GM12864 (cell line): ENCODE results near the gene ZNF436.

Source experiments
- DNase-seq: peaks from one replicate; pipeline ENCODE4 v3.0.0-alpha.2; 2011; ENCODE audit warnings: low read depth
- H3K4me3 ChIP-seq: 2 replicates; pipeline ENCODE4 v1.5.1; 2011; ENCODE audit warnings: mild to moderate bottlenecking, low read depth, low read length, control low read depth
- TF ChIP-seq, protein P1 (sequence below): IDR thresholded peaks from 2 replicates; pipeline ENCODE4 v1.5.1; 2011; ENCODE audit warnings: low read depth, mild to moderate bottlenecking, moderate library complexity, low read length, control low read depth, inconsistent platforms; ENCODE audit errors: missing control alignments

ZNF436 gene

DNA sequence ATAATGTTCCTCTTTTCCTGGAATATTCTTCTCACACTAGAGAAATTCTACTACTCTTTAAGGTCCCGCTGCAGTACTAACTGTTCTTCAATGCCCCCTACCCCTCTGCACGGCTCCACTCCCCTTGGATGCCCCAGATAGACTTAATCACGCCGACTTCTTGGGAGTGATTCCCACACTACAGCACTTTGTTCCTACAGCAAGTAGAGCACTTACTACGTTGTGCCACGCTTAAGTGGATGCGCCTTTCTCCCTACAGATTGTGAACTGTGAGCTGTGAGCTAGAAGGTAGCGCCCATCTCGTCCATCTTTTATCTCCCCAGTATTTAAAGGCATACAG lies 2.2 kb downstream of the ZNF436 start:
- DNase-seq, result no peak
- H3K4me3 ChIP-seq, result peak overlapping the region; percentile 85
- TF ChIP-seq, protein P1, sequence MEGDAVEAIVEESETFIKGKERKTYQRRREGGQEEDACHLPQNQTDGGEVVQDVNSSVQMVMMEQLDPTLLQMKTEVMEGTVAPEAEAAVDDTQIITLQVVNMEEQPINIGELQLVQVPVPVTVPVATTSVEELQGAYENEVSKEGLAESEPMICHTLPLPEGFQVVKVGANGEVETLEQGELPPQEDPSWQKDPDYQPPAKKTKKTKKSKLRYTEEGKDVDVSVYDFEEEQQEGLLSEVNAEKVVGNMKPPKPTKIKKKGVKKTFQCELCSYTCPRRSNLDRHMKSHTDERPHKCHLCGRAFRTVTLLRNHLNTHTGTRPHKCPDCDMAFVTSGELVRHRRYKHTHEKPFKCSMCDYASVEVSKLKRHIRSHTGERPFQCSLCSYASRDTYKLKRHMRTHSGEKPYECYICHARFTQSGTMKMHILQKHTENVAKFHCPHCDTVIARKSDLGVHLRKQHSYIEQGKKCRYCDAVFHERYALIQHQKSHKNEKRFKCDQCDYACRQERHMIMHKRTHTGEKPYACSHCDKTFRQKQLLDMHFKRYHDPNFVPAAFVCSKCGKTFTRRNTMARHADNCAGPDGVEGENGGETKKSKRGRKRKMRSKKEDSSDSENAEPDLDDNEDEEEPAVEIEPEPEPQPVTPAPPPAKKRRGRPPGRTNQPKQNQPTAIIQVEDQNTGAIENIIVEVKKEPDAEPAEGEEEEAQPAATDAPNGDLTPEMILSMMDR, result no peak

DNA sequence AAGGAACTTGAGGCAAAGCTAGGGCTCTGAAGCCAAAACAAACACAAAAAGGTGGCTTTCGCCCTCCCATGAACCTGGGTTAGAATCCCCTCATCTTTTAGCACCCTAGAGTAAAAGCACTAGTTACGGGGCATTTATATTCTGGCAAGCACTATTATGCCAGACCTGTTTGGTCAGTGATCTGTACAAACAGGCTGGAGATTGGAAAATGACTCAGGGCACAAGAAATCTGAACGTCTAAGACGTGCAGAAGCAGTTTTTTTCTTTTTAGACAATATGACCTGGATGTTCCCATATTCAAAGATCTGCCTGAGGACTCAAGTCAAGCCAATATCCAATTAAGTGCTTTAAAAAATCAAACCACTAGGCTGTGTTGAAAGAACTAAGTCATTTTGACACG lies 3.0 kb downstream of the ZNF436 start:
- no peak for DNase-seq
- TF ChIP-seq, protein P1, result no peak
- H3K4me3 ChIP-seq, result no peak overlapping the region

DNA sequence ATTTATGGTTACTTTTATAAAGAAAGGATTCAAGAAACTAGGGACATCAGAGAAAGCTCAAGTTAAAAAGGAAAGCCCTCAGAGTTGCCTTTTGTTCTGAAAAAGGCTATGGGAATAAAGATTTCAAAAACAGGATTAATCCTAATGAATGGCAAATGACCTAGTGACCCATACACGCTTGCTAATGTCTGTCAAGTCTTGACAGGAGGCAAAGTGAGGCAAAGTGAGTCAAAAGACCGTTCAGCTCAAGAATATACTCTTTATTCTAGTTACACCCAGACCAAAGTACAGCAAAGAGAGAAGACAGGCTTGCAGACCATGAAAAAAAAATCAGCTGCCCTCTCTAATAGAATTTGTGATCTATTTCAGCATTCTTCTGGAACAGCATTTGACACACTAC lies 3.5 kb downstream of the ZNF436 start:
- TF ChIP-seq, protein P1, result no peak
- no peak for DNase-seq

DNA sequence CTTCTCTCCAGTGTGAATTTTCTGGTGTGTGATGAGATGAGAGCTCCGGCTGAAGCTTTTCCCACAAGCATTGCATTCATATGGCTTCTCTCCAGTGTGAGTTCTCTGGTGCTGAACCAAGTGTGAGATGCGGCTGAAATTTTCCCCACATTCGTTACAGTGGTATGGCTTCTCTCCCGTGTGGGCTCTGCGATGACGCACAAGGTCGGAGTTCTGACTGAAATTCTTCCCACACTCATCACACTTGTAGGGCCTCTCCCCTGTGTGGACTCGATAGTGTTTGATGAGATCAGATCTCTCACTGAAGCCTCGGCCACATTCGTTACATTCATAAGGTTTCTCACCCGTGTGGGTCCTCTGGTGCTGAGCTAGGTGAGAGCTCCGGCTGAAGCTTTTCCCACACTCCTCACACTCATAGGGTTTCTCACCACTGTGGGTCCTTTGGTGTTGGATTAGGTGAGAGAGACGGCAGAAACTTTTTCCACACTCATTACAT lies 7.4 kb downstream of the ZNF436 start:
- no peak overlapping the region for H3K4me3 ChIP-seq
- DNase-seq, result no peak
- TF ChIP-seq, protein P1, result no peak

More for the DNA sequence above, 3.5 kb downstream of the ZNF436 start:
- no peak overlapping the region for H3K4me3 ChIP-seq

DNA sequence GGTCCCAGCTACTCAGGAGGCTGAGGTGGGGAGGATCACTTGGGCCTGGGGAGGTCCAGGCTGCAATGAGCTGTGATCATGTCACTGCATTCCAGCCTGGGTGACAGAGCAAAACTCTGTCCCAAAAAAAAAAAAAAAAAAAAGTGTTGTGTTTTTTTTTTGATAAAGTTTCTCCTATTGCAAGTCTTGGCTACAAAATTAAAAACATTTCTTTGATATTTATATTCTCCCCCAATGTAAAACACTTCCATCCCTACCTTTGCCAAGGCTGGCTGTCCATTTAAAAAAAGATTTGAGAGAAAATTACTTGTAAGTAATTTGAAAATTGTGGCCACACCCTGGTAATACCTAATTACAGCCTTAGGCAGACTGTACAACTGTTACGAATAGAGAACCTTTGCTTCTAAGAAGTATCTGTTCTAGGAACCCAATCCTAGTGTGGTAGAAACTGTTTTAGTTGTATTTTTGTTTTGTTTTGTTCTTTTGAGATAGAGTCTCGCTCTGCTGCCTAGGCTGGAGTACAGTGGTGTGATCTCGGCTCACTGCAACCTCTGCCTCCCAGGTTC lies 11.2 kb downstream of the ZNF436 start:
- H3K4me3 ChIP-seq, result no peak overlapping the region
- TF ChIP-seq, protein P1, result no peak
- no peak for DNase-seq

DNA sequence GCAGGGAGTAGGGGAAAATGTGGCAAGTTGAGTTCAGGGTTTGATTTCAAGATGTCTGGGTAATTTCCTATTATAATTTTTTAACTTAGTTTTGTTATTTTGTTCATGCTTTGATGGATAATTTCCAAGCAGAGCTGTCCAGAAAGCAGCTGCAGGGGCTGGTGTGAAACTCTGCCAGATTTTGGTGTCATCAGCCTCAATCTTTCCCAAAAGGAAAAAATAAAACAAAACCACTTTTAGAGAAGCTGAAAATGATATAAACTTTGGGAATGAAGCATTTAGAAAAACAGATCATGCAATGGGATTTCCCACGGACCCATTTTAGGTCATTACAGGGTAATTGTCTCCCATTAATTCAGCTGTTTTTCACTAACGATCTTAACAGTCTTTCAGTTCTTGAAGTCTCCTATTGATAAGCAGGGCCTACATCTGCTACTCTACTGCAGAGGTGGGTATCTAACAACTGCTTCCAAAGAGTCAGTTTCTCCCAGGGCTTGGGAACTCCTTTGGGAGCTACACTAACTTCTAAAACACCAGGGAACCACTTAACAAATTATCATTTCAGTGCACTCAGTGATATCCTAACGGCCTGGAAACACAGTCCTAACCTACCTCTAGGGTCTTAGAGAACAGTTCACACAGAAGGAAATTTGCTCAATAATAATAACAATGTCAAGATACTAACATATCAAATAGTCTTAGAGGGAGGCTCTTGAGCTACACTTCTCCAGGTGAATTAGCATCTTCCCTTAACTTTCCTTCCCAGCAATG lies 12.3 kb downstream of the ZNF436 start:
- DNase-seq, result no peak
- TF ChIP-seq, protein P1, result no peak
- no peak overlapping the region for H3K4me3 ChIP-seq

DNA sequence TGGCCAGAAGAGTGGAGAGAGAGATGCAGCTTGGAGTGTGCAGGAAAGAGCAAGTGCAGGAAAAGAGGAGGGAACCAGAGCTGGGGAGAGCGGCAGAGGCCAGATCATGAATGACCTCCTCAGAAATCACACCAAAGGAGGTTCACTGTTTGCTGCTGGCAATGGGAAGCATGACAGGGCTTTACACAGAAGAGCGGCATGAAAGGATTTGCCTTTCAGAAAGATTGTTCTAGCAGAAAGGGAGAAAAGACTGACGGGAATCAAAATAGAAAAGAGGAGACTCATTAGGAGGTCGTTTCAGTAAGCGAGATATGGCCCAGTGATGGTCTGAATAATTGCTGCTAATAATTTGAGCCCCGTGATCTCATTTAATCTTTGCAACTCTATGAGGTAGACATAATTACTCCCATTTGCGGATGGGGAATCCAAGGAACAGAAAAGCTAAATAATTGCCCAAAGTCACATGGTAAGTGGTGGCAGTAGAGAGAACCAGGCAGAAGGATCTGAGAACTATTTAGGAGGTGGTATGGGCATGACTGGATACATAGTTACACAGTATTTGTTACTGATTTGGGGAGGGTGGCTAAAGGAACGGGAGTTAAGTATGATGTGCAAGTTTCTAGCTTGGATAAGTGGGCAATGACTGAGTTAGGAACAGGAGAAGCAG lies 13.0 kb downstream of the ZNF436 start:
- no peak overlapping the region for H3K4me3 ChIP-seq
- TF ChIP-seq, protein P1, result no peak
- DNase-seq, result no peak
